Measurements from ENCODE around the gene THAP5. TPM values are rescaled to one million over a fixed set of nuclear protein-coding genes. Genes with fewer than 3 reads are reported as not detected.

THAP5 gene
- total RNA-seq, 2 experiments from 2014 or later: 11.7 to 12.6 TPM

GRCh38 chr7:108609643-108610042 lies 40.1 kb upstream of the THAP5 start:
- ChIA-PET POLR2A (no interaction called here), CTCF (no interaction called here)
- Mint-ChIP-seq H3K4me3 (no peak overlapping the region), H3K9me3 (no peaks in the 10 kb centered on the region), H3K27ac (no peak overlapping the region), H3K27me3 (peaks cover 3% of the 10 kb centered on the region), H3K4me1 (ENCODE audit: low read depth) (no peaks in the 10 kb centered on the region), H3K36me3 (ENCODE audit: low read depth) (no peaks in the 10 kb centered on the region)
- Histone ChIP-seq H3K4me3 (ENCODE audit: low read length) (no peak overlapping the region), H3K27me3 (ENCODE audit: control insufficient read depth in 1 of 2, insufficient read depth in 2 of 2, low read length in 2 of 2) (no peaks in the 10 kb centered on the region), H3K9me3 (ENCODE audit: control insufficient read depth in 1 of 2, insufficient read depth in 1 of 2, low read length in 2 of 2) (no peaks in the 10 kb centered on the region), H3K36me3 (ENCODE audit: insufficient read depth, low read length) (no peaks in the 10 kb centered on the region), H3K27ac (ENCODE audit: low read depth in 1 of 2, low read length in 2 of 2) (no peak overlapping the region), H3K4me1 (ENCODE audit: insufficient read depth, low read length) (no peaks in the 10 kb centered on the region)
- DNase-seq (no peak), ATAC-seq (ENCODE audit: poor library complexity) (no peak)
- TF ChIP-seq CTCF (IDR thresholded peaks at IDR 0.05): no peak
- intact Hi-C loops (cut with DNase I, micrococcal nuclease): no loop called here

DNA sequence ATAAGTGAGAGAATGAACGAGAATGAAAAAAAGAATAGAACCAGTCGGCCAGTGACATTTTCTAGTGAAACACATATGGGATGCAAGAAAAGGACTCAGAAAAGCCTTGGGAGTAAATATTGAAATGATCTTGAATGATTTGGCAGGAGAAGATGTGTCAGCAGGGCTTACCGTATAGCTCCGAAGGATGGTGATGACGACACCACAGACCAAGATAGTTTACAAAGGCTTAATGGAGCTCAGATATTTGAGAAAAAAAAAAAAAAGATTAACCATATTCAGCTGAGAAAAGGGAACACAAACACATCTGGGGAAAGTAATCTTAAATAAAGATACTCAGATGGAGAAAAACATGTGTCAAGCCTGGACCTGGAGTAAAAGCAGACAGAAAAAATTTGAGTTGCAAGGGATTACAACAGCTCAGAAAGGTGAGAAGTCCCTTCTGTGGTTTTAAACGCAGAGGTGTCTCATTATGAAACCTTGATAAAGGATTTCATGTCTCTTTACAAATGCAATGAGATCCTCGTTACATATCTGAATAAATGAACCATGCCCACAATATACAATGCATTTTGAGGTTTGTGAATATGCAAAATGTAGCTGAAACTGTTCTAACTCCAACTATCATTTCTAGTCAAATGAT lies 36.2 kb upstream of the THAP5 start:
- Mint-ChIP-seq H3K4me3 (no peak overlapping the region), H3K27ac (no peak overlapping the region), H3K27me3 (peaks cover 5% of the 10 kb centered on the region), H3K36me3 (ENCODE audit: low read depth) (no peaks in the 10 kb centered on the region), H3K4me1 (ENCODE audit: low read depth) (no peaks in the 10 kb centered on the region), H3K9me3 (no peaks in the 10 kb centered on the region)
- Histone ChIP-seq H3K27me3 (ENCODE audit: control insufficient read depth in 1 of 2, insufficient read depth in 2 of 2, low read length in 2 of 2) (peaks cover 0 to 5% of the 10 kb centered on the region in 2 experiments), H3K4me1 (ENCODE audit: insufficient read depth, low read length) (no peaks in the 10 kb centered on the region), H3K4me3 (ENCODE audit: low read length) (no peak overlapping the region), H3K36me3 (ENCODE audit: insufficient read depth, low read length) (no peaks in the 10 kb centered on the region), H3K27ac (ENCODE audit: low read depth in 1 of 2, low read length in 2 of 2) (no peak overlapping the region), H3K9me3 (ENCODE audit: control insufficient read depth in 1 of 2, insufficient read depth in 1 of 2, low read length in 2 of 2) (no peaks in the 10 kb centered on the region)
- CTCF ChIA-PET: no interaction called here
- DNase-seq (no peak), ATAC-seq (ENCODE audit: poor library complexity) (no peak)
- POLR2A ChIA-PET: no interaction called here
- intact Hi-C loops (cut with DNase I, micrococcal nuclease): no loop called here
- TF ChIP-seq CTCF (IDR thresholded peaks at IDR 0.05): no peak

- no peaks in the 10 kb centered on the region for H3K36me3 ChIP-seq (ENCODE audit: insufficient read depth, low read length)
- no peak for DNase-seq
- no peaks in the 10 kb centered on the region for H3K4me1 Mint-ChIP-seq (ENCODE audit: low read depth)
- POLR2A ChIA-PET: no interaction called here
- peaks cover 0 to 5% of the 10 kb centered on the region in 2 experiments for H3K27me3 ChIP-seq (ENCODE audit: control insufficient read depth in 1 of 2, insufficient read depth in 2 of 2, low read length in 2 of 2)
- intact Hi-C loops (cut with DNase I, micrococcal nuclease): no loop called here
- no peak for ATAC-seq (ENCODE audit: poor library complexity)
- H3K9me3 Mint-ChIP-seq: no peaks in the 10 kb centered on the region
- no peaks in the 10 kb centered on the region for H3K36me3 Mint-ChIP-seq (ENCODE audit: low read depth)
- no peak for TF ChIP-seq CTCF (IDR thresholded peaks at IDR 0.05)
- H3K27me3 Mint-ChIP-seq: peaks cover 12% of the 10 kb centered on the region
- no peak overlapping the region for H3K27ac ChIP-seq (ENCODE audit: low read depth in 1 of 2, low read length in 2 of 2)
- H3K4me3 ChIP-seq (ENCODE audit: low read length): no peak overlapping the region
- H3K9me3 ChIP-seq (ENCODE audit: control insufficient read depth in 1 of 2, insufficient read depth in 1 of 2, low read length in 2 of 2): no peaks in the 10 kb centered on the region
- H3K27ac Mint-ChIP-seq: no peak overlapping the region
- no peak overlapping the region for H3K4me3 Mint-ChIP-seq
- no peaks in the 10 kb centered on the region for H3K4me1 ChIP-seq (ENCODE audit: insufficient read depth, low read length)
- CTCF ChIA-PET: no interaction called here
Measured at GRCh38 chr7:108604307-108605077, 35.0 kb upstream of the THAP5 start.
